Measurements from ENCODE around the gene GLT1D1.

- TF ChIP-seq REST (IDR thresholded peaks at IDR 0.05; ENCODE audit: unreplicated experiment) = no peak
- no peak for TF ChIP-seq CTCF (conservative IDR thresholded peaks at IDR 0.05; ENCODE audit: low read depth in 2 of 2)
- no peak for TF ChIP-seq EZH2 (IDR thresholded peaks at IDR 0.05; ENCODE audit: low read depth, unreplicated experiment)
- no peak for TF ChIP-seq ETS1 (IDR thresholded peaks at IDR 0.05)
- no peak for TF ChIP-seq CREB1 (CRISPR knock-in tag; IDR thresholded peaks at IDR 0.05; ENCODE audit: low read depth)
- TF ChIP-seq EZH2phosphoT487 (IDR thresholded peaks at IDR 0.05; ENCODE audit: unreplicated experiment) = no peak
- no peak for TF ChIP-seq POLR2AphosphoS5 (IDR thresholded peaks at IDR 0.05; ENCODE audit: low read depth)
- TF ChIP-seq JUNB (IDR thresholded peaks at IDR 0.05; ENCODE audit: unreplicated experiment) = no peak
- no peak for TF ChIP-seq NANOG (IDR thresholded peaks at IDR 0.05; ENCODE audit: borderline replicate concordance)
- TF ChIP-seq ZNF331 (CRISPR knock-in tag; IDR thresholded peaks at IDR 0.05; ENCODE audit: low read depth) = no peak
Measured at GRCh38 chr12:128916425-128916824, 63.1 kb downstream of the GLT1D1 start.
